GM12875 (cell line): ENCODE measurements around the gene EYA2.

ENCODE experiments used
- H3K4me3 ChIP-seq: one replicate; pipeline ENCODE4 v1.5.1; 2011; ENCODE audit warnings: low read depth, low read length, control low read depth
- CTCF ChIP-seq: IDR thresholded peaks from 2 replicates; pipeline ENCODE4 v1.5.1; 2011; ENCODE audit warnings: low read depth, mild to moderate bottlenecking, control low read depth, inconsistent platforms, low read length, moderate library complexity, borderline replicate concordance; ENCODE audit not compliant: insufficient read depth

Gene EYA2

GRCh38 chr20:47042464-47042863 is 147.8 kb downstream of the EYA2 start:
- TF ChIP-seq CTCF: no peak
- H3K4me3 ChIP-seq: no peak overlapping the region

GRCh38 chr20:47043086-47043485 is 148.4 kb downstream of the EYA2 start:
- no peak for TF ChIP-seq CTCF
- H3K4me3 ChIP-seq: no peak overlapping the region

GRCh38 chr20:47044938-47045337 is 150.3 kb downstream of the EYA2 start:
- H3K4me3 ChIP-seq: no peak overlapping the region
- TF ChIP-seq CTCF: no peak

- no peak for TF ChIP-seq CTCF
- no peak overlapping the region for H3K4me3 ChIP-seq
Observed at GRCh38 chr20:47048054-47048453, 153.4 kb downstream of the EYA2 start.

GRCh38 chr20:47049771-47050170 is 155.1 kb downstream of the EYA2 start:
- no peak for TF ChIP-seq CTCF
- no peak overlapping the region for H3K4me3 ChIP-seq

- TF ChIP-seq CTCF: no peak
- H3K4me3 ChIP-seq: no peak overlapping the region
Observed at GRCh38 chr20:47050996-47051395, 156.4 kb downstream of the EYA2 start.

- H3K4me3 ChIP-seq: no peak overlapping the region
- no peak for TF ChIP-seq CTCF
Observed at GRCh38 chr20:47051936-47052526, 157.4 kb downstream of the EYA2 start.
